ENCODE measurements around the gene SMCR8.
"Not testable (repeated sequence)": the region's sequence is repeated elsewhere in the genome, so short reads cannot be mapped to it uniquely, and the experiment has no call there.

SMCR8 gene

GRCh38 chr17:18314731-18315561 is at the start of gene SMCR8, which contains the start of gene TOP3A:
Gene SMCR8 (plus strand): TSS chr17:18315293. CDS start chr17:18315790, 497 bp downstream.
Gene TOP3A (minus strand): TSS chr17:18314994. CDS start chr17:18314778, 216 bp downstream.
- peak; percentile 77 for DNase-seq

- DNase-seq = no peak
Observed at GRCh38 chr17:18267366-18267765, 47.7 kb upstream of the SMCR8 start.

- DNase-seq = no peak
Observed at GRCh38 chr17:18267927-18268711, 47.0 kb upstream of the SMCR8 start.

GRCh38 chr17:18270046-18270931 is 44.8 kb upstream of the SMCR8 start:
- no peak for DNase-seq

GRCh38 chr17:18277076-18277475 is 38.0 kb upstream of the SMCR8 start:
- no peak for DNase-seq

- DNase-seq = no peak
Observed at GRCh38 chr17:18278867-18279266, 36.2 kb upstream of the SMCR8 start.

GRCh38 chr17:18280249-18280648 is 34.8 kb upstream of the SMCR8 start:
- DNase-seq = peak; percentile 9

- DNase-seq = peak; percentile 70
Observed at GRCh38 chr17:18280766-18281371, 34.2 kb upstream of the SMCR8 start.

GRCh38 chr17:18281788-18282187 is 33.3 kb upstream of the SMCR8 start:
- no peak for DNase-seq

GRCh38 chr17:18285296-18285695 is 29.8 kb upstream of the SMCR8 start:
- DNase-seq = no peak

- no peak for DNase-seq
Observed at GRCh38 chr17:18291718-18292540, 23.2 kb upstream of the SMCR8 start.

- not testable (repeated sequence) for DNase-seq
Observed at GRCh38 chr17:18298061-18298460, 17.0 kb upstream of the SMCR8 start.

- DNase-seq = no peak
Observed at GRCh38 chr17:18300725-18301480, 14.2 kb upstream of the SMCR8 start.

- not testable (repeated sequence) for DNase-seq
Observed at GRCh38 chr17:18303206-18303605, 11.9 kb upstream of the SMCR8 start.

- no peak for DNase-seq
Observed at GRCh38 chr17:18309202-18309601, 5.9 kb upstream of the SMCR8 start.

- DNase-seq = no peak
Observed at GRCh38 chr17:18314059-18314730, 898 bp upstream of the SMCR8 start.

GRCh38 chr17:18315562-18315922 is 449 bp downstream of the SMCR8 start:
- no peak for DNase-seq

GRCh38 chr17:18315961-18316360 is 868 bp downstream of the SMCR8 start:
- no peak for DNase-seq

- no peak for DNase-seq
Observed at GRCh38 chr17:18318117-18318516, 3.0 kb downstream of the SMCR8 start.

- DNase-seq = no peak
Observed at GRCh38 chr17:18318771-18319450, 3.8 kb downstream of the SMCR8 start.

Measured in DMS79 treated with DMSO at 0.1 percent for 48 hours (cell line).